HepG2 (cell line): ENCODE measurements around the gene ZC3H4. TPM values are rescaled to one million over a fixed set of nuclear protein-coding genes. Genes with fewer than 3 reads are reported as not detected.
A peak's percentile ranks its signal among the peaks of the same experiment; 100 is the strongest.

Experiments used
- HOMEZ ChIP-seq: IDR thresholded peaks from 2 replicates; pipeline ENCODE4 v1.6.1; 2016; ENCODE audit warnings: low read depth
- MED1 ChIP-seq: sonication (generic); formaldehyde crosslinking; IDR thresholded peaks from 2 replicates; pipeline ENCODE4 v1.4.0; 2020; ENCODE audit warnings: missing genetic modification reagents
- MYC ChIP-seq: sonication (generic); formaldehyde crosslinking; IDR thresholded peaks from 2 replicates; pipeline ENCODE4 v1.9.0; 2021; ENCODE audit warnings: missing genetic modification reagents, borderline replicate concordance
- PATZ1 ChIP-seq: sonication (generic); formaldehyde crosslinking; IDR thresholded peaks from 2 replicates; pipeline ENCODE4 v1.4.0; 2020; ENCODE audit warnings: missing genetic modification reagents
- PCBP2 ChIP-seq: fragments of 200-400 bp; formaldehyde crosslinking; optimal IDR thresholded peaks from 2 replicates; pipeline ENCODE3; 2018; ENCODE audit warnings: low read length, low read depth; ENCODE audit not compliant: poor library complexity, severe bottlenecking
- SPEN ChIP-seq: sonication (generic); formaldehyde crosslinking; IDR thresholded peaks from 2 replicates; pipeline ENCODE4 v1.5.1; 2020; ENCODE audit warnings: low read depth, mild to moderate bottlenecking, missing genetic modification reagents
- THRA ChIP-seq: sonication (generic); formaldehyde crosslinking; IDR thresholded peaks from 2 replicates; pipeline ENCODE4 v1.4.0; 2020; ENCODE audit warnings: missing genetic modification reagents, borderline replicate concordance
- U2AF2 ChIP-seq: fragments of 200-400 bp; formaldehyde crosslinking; IDR thresholded peaks from 2 replicates; pipeline ENCODE4 v1.6.1; 2017; ENCODE audit warnings: low read depth, mild to moderate bottlenecking, low read length
- USF2 ChIP-seq, 2 experiments: sonication (generic) in 1 of 2; formaldehyde crosslinking in 1 of 2; IDR thresholded peaks; 2 replicates each; pipeline versions ENCODE4 v1.5.1 to v1.6.1; 2011 to 2020; ENCODE audit warnings: borderline replicate concordance in 1 of 2, low read depth in 1 of 2, low read length in 1 of 2, mild to moderate bottlenecking in 1 of 2, missing genetic modification reagents in 1 of 2, moderate library complexity in 1 of 2
- ZBTB3 ChIP-seq: sonication (generic); formaldehyde crosslinking; IDR thresholded peaks from 2 replicates; pipeline ENCODE4 v1.4.0; 2020; ENCODE audit warnings: low read depth, mild to moderate bottlenecking, moderate library complexity, missing genetic modification reagents, borderline replicate concordance
- ZMYM3 ChIP-seq: sonication (generic); formaldehyde crosslinking; IDR thresholded peaks from 2 replicates; pipeline ENCODE4 v1.5.1; 2020; ENCODE audit warnings: mild to moderate bottlenecking, missing genetic modification reagents
- ZNF17 ChIP-seq: sonication (generic); formaldehyde crosslinking; IDR thresholded peaks from 2 replicates; pipeline ENCODE4 v1.5.0; 2020; ENCODE audit warnings: mild to moderate bottlenecking, missing genetic modification reagents
- ZNF350 ChIP-seq: sonication (generic); formaldehyde crosslinking; IDR thresholded peaks from 2 replicates; pipeline ENCODE4 v1.4.0; 2020; ENCODE audit warnings: mild to moderate bottlenecking, low read depth, missing genetic modification reagents, borderline replicate concordance
- ZNF513 ChIP-seq: sonication (generic); formaldehyde crosslinking; conservative IDR thresholded peaks from 2 replicates; pipeline ENCODE4 v1.5.0; 2020; ENCODE audit warnings: missing genetic modification reagents
- ZNF639 ChIP-seq: conservative IDR thresholded peaks from 2 replicates; pipeline ENCODE4 v1.6.1; 2018; ENCODE audit warnings: missing genetic modification reagents
- ZNF674 ChIP-seq: sonication (generic); formaldehyde crosslinking; IDR thresholded peaks from 2 replicates; pipeline ENCODE4 v1.5.0; 2020; ENCODE audit warnings: low read depth, mild to moderate bottlenecking, missing genetic modification reagents
- polyA plus RNA-seq, 8 experiments: library from polyadenylated mRNA; depleted of rRNA in 3 of 8; stranded (reverse) in 7 of 8; unstranded in 1 of 8; fragments of >200 nt; fragmentation: Illumina TruSeq in 4 of 8; extraction: Trizol in 4 of 8; gene quantifications; 2 replicates each; pipeline versions ENCODE4 v1.2.1 to v1.2.3, GENCODE V29; 2011 to 2016; ENCODE audit warnings: low read depth in 4 of 8, missing spikeins in 1 of 8, mixed read lengths in 1 of 8; ENCODE audit not compliant: insufficient read depth in 1 of 8
- total RNA-seq, 5 experiments: library from RNA; depleted of rRNA; stranded (reverse); fragments of >200 nt; fragmentation: Illumina TruSeq; extraction: Trizol; gene quantifications; 2 replicates each; pipeline ENCODE4 v1.2.3, GENCODE V29; 2016; ENCODE audit warnings: low read depth in 1 of 5

ZC3H4 gene
- total and polyA plus RNA-seq, 2 of the 13 experiments (the other 11 are each of a cell fraction or from before 2014, with no cell fraction given), result 1.8 to 10.7 TPM

GRCh38 chr19:47047763-47048405, 65.7 kb downstream of the ZC3H4 start (continued):
- TF ChIP-seq ZBTB3 (CRISPR knock-in tag) (no peak), THRA (CRISPR knock-in tag) (no peak), PCBP2 (no peak), ZMYM3 (CRISPR knock-in tag) (no peak), MYC (no peak; the same call in 1 of the 2 replicates), SPEN (CRISPR knock-in tag) (peak; percentile 29; the same call in 1 of the 2 replicates), ZNF17 (CRISPR knock-in tag) (no peak), ZNF350 (CRISPR knock-in tag) (peak; percentile 18; the same call in 1 of the 2 replicates), PATZ1 (CRISPR knock-in tag) (no peak), MED1 (CRISPR knock-in tag) (no peak), U2AF2 (no peak), ZNF639 (no peak), ZNF513 (CRISPR knock-in tag) (no peak), HOMEZ (CRISPR knock-in tag) (0 out of 2 replicates have a peak, but pooled peaks have one; percentile 25), ZNF674 (no peak), USF2 (IDR thresholded peaks at IDR 0.05; ENCODE audit: low read depth, low read length) (no peak), USF2 (CRISPR knock-in tag; IDR thresholded peaks at IDR 0.05; ENCODE audit: borderline replicate concordance) (no peak)
